Psoas muscle (tissue), 8 donors: ENCODE results near the gene TEX101. TPM values are rescaled to one million over a fixed set of nuclear protein-coding genes. Genes with fewer than 3 reads are reported as not detected.

Experiments used
- ATAC-seq, 4 donors: fragments of 200-7000 bp; cut with Tn5 transposase; one replicate each; pipeline ENCODE4 v1.9.1; 2020; ENCODE audit warnings: moderate library complexity in 3 of 4, mild to moderate bottlenecking in 2 of 4
- DNase-seq, 2 donors: peaks; one replicate each; pipeline ENCODE4 v3.0.0-alpha.2; 2020
- H3K27ac ChIP-seq: fragments of 200-600 bp; one replicate; pipeline ENCODE4 v1.8.0; 2022
- H3K27me3 ChIP-seq, 3 donors: fragments of 200-600 bp in 1 of 3; one replicate each; pipeline versions ENCODE4 v1.6.1 to v1.8.0; 2013 to 2022; ENCODE audit warnings: low read length in 2 of 3, mild to moderate bottlenecking in 2 of 3, moderate library complexity in 1 of 3; ENCODE audit not compliant: insufficient read depth in 3 of 3
- H3K36me3 ChIP-seq, 2 donors: fragments of 200-600 bp in 1 of 2; one replicate each; pipeline versions ENCODE4 v1.6.1 to v1.8.0; 2013 to 2022; ENCODE audit warnings: low read depth in 1 of 2, mild to moderate bottlenecking in 1 of 2, moderate library complexity in 1 of 2; ENCODE audit not compliant: insufficient read depth in 1 of 2
- H3K4me1 ChIP-seq: fragments of 200-600 bp; one replicate; pipeline ENCODE4 v1.8.0; 2022
- H3K4me3 ChIP-seq: fragments of 200-600 bp; one replicate; pipeline ENCODE4 v1.8.0; 2022; ENCODE audit warnings: mild to moderate bottlenecking
- H3K9me3 ChIP-seq: fragments of 200-600 bp; one replicate; pipeline ENCODE4 v1.8.0; 2022
- CTCF ChIP-seq: fragments of 200-600 bp; IDR thresholded peaks from one replicate; pipeline ENCODE4 v1.8.0; 2022; ENCODE audit warnings: antibody characterized with exemption
- WGBS, 3 donors: extraction: QIAGEN DNeasy Blood & Tissue Kit; methylation state at CpG; one replicate each; pipeline versions ENCODE4 v1.1.6 to v1.1.7; 2013; 5-methylcytosine and 5-hydroxymethylcytosine counted together
- intact Hi-C, 2 donors: fragments of 100-400 bp; cut with DNase I; formaldehyde crosslinking; loops; one replicate each; pipeline versions ENCODE4 v1.11.0 to v1.14.2; 2022
- polyA plus RNA-seq, 3 donors: library from polyadenylated mRNA; stranded (reverse); fragments of 200-250 nt; gene quantifications; one replicate each; pipeline ENCODE4 v1.2.3, GENCODE V29; 2013
- total RNA-seq, 4 donors: library from RNA; stranded (reverse); fragmentation: NEBNext Ultra II Directional in 2 of 4; extraction: Animal tissue kit (Norgen Biotek cat#: 25700) in 2 of 4; gene quantifications; one replicate each; pipeline versions ENCODE4 v1.2.1 to v1.2.4, GENCODE V29; 2021 to 2023
- donor health status: healthy with polysubstance abuse.
- donor health status: DM: no; HTN: no; CAD: no; lungs with moderate emphysema.
- donor health status: Bipolar disorder and iron deficiency.
- donor health status: healthy.
- donor health status: DM: yes; HTN: yes; CAD: no.
- donor health status: DM: no; HTN: no; CAD: no.
- donor health status: DM: no; HTN: no; CAD: no.
- donor health status: DM: yes; HTN: yes; CAD: no.

Gene TEX101
- total and polyA plus RNA-seq, 7 donors = not detected

GRCh38 chr19:43437712-43438111 lies 23.0 kb downstream of the TEX101 start:
- no peak for DNase-seq
- Histone ChIP-seq H3K27me3 (peaks cover 0 to 5% (median 0%) of the 10 kb centered on the region in 3 donors), H3K36me3 (no peaks in the 10 kb centered on the region), H3K27ac (no peak overlapping the region), H3K4me1 (no peaks in the 10 kb centered on the region), H3K9me3 (no peaks in the 10 kb centered on the region), H3K4me3 (no peak overlapping the region)
- no peak for ATAC-seq
- intact Hi-C loops = no loop called here
- no peak for TF ChIP-seq CTCF
- WGBS, 3 donors = 81 to 95% (median 89%) methylated on average over 6 of the region's 6 CpGs

DNA sequence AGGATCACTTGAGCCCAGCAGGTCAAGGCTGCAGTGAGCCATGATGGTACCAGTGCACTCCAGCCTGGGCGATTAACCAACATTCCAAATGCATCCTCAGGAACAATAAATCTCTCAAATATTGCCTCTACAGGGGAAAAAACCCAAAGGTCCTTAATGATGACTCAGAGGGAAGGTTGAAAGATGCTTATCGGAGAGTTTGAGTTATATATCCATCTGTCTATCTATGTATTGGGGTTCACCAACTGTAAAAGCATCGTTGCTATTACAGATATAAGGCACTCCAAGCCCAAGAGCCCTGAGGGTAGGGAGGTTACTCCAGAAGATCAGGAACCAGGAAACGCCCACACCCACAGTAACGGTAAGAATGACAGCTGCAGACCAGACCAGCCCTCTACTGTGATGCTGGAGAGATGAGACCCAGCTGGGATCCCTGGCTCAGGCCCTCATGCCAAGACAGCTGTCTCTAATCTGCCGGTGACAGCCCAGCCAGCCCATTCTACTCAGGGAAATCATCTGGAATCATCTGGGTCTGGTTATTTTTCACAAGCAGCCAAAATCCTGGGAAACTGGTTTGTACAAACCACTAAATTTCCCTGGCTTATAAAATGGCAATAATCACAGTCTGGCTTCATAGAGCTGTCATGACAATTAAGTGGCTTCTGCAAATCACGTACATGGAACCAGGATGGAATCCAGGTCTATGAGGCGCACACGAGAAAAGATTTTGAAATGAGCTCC lies 23.8 kb downstream of the TEX101 start:
- WGBS, 3 donors = 9 to 15% (median 14%) methylated on average over 9 of the region's 9 CpGs
- Histone ChIP-seq H3K4me3 (no peak overlapping the region), H3K27me3 (peaks cover 0 to 5% (median 0%) of the 10 kb centered on the region in 3 donors), H3K4me1 (no peaks in the 10 kb centered on the region), H3K36me3 (no peaks in the 10 kb centered on the region), H3K9me3 (no peaks in the 10 kb centered on the region), H3K27ac (no peak overlapping the region)
- intact Hi-C loops = no loop called here
- ATAC-seq (peak in 1 of 4 donors; percentile 49), DNase-seq (peak in 1 of 2 donors; percentile 20)
- TF ChIP-seq CTCF = no peak

DNA sequence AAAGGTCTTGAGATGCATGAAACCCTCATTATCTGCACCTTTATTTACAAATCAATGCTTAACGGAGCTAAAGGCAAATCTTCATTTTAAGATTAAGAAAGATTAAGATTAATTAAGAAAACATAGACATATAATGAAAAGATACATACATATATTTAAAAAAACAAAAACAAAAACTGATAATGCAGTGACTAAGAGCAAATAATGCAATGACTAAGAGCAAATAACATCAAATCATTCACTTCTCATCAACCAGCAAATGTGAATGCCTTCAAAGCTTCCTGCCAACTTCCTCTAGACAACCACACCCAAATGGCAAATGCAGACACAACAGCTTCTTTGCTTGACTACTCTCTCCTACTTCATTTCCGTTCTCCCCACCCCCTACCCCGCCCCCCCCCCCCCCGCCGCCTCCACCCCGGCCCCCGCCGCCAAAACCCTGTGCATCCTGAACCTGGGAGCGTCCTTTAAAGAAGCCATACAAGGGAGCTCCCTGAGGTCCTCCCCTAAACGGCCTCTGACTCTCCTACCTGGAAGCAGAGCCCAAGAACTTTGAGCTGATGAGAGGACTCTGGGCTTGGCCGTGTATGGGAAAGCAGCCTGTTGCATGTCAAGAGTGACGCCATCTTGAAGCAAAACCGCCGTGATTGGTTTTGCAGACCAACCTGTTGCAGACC lies 24.5 kb downstream of the TEX101 start:
- H3K9me3 ChIP-seq = no peaks in the 10 kb centered on the region
- no peaks in the 10 kb centered on the region for H3K36me3 ChIP-seq
- DNase-seq (no peak), ATAC-seq (peak in 1 of 4 donors; percentile 33)
- H3K4me1 ChIP-seq = no peaks in the 10 kb centered on the region
- no peak for TF ChIP-seq CTCF
- peaks cover 0 to 5% (median 0%) of the 10 kb centered on the region in 3 donors for H3K27me3 ChIP-seq
- intact Hi-C loops = no loop called here
- H3K4me3 ChIP-seq = no peak overlapping the region
- 29 to 30% (median 30%) methylated on average over 13 to 14 of the region's 14 CpGs for WGBS, 3 donors
- H3K27ac ChIP-seq = no peak overlapping the region

GRCh38 chr19:43439709-43440063 lies 25.0 kb downstream of the TEX101 start:
- Histone ChIP-seq H3K36me3 (no peaks in the 10 kb centered on the region), H3K4me1 (no peaks in the 10 kb centered on the region), H3K4me3 (no peak overlapping the region), H3K27ac (no peak overlapping the region), H3K9me3 (no peaks in the 10 kb centered on the region), H3K27me3 (peaks cover 0 to 5% (median 0%) of the 10 kb centered on the region in 3 donors)
- TF ChIP-seq CTCF = no peak
- intact Hi-C loops = loop anchor here (10.0 kb wide), 1 partner anchor 215 kb away; no protein-coding TSS in a partner anchor
- ATAC-seq (no peak), DNase-seq (no peak)
